Lower leg skin (tissue), 3 donors: ENCODE data around the gene PDCD1LG2.

Experiments used
- CTCF ChIP-seq, 3 donors: fragments of 450-650 bp; IDR thresholded peaks; one replicate each; pipeline ENCODE4 v1.5.1; 2016; ENCODE audit warnings: antibody characterized with exemption in 3 of 3, mild to moderate bottlenecking in 3 of 3, moderate library complexity in 2 of 3
- POLR2A ChIP-seq, 2 donors: fragments of 450-650 bp; IDR thresholded peaks; one replicate each; pipeline ENCODE4 v1.6.1; 2016 to 2017; ENCODE audit warnings: antibody characterized with exemption in 2 of 2, mild to moderate bottlenecking in 1 of 2, moderate library complexity in 1 of 2

- TF ChIP-seq CTCF (IDR thresholded peaks at IDR 0.05) (no peak), POLR2A (IDR thresholded peaks at IDR 0.05) (no peak)
These were observed 9.7 kb upstream of the PDCD1LG2 start for GRCh38 chr9:5500441-5501235.
